PFSK-1 (cell line): Measurements from ENCODE around the gene MRTFB.

Source experiments
- FOXP2 ChIP-seq: optimal IDR thresholded peaks from 2 replicates; pipeline ENCODE3; 2011; ENCODE audit warnings: borderline replicate concordance, control low read depth, inconsistent platforms; ENCODE audit not compliant: insufficient read depth; ENCODE audit errors: extremely low read length, extremely low read depth
- POLR2AphosphoS5 ChIP-seq: IDR thresholded peaks from 2 replicates; pipeline ENCODE4 v1.6.1; 2012; ENCODE audit warnings: low read depth, mild to moderate bottlenecking, control low read depth, low read length, moderate library complexity
- SIN3A ChIP-seq: IDR thresholded peaks from 2 replicates; pipeline ENCODE4 v1.6.1; 2012; ENCODE audit warnings: mild to moderate bottlenecking, low read length, moderate library complexity, borderline replicate concordance; ENCODE audit not compliant: insufficient read depth
- TAF1 ChIP-seq: IDR thresholded peaks from 2 replicates; pipeline ENCODE4 v1.6.1; 2012; ENCODE audit warnings: low read length, control low read depth, borderline replicate concordance; ENCODE audit not compliant: insufficient read depth
- TF ChIP-seq, protein P1 (sequence below), 2 experiments: IDR thresholded peaks; 2 replicates each; pipeline versions ENCODE4 v1.6.1 to v1.8.0; 2011 to 2012; ENCODE audit warnings: low read depth in 2 of 2, low read length in 2 of 2, control low read depth in 1 of 2, inconsistent platforms in 1 of 2, mild to moderate bottlenecking in 1 of 2, moderate library complexity in 1 of 2; ENCODE audit not compliant: insufficient read depth in 1 of 2

The MRTFB gene

DNA sequence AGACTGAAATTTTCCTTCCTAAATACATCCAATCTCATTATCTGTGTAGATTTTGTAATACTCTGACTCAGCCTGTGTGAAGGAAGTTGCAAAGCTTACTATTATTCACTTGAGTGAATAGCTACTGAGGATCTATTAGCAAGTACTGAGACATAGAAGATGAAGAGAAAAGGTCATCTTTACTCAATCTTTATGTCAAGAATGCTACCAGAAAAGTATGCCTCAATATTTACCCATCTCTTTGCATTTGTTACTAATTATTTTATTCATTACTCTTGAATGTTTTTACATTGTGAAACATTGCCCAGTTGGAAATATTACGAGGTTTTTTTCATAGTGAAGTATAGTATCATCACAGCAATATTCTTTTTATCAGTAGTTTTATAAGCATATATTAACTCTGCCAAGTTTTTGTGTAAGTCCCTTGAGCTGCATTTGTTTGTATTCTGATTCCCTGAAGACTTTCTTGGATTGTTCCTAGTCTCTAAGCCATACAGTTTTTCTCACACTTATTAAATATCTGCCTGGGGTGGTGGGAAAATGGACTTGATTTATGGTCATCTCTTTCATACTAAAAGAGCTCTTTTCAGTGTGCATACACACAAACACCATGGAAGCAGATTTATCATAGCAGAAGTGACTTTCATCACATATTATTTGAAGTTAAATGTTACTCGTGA, 110.4 kb downstream of the MRTFB start:
- TF ChIP-seq, protein P1, sequence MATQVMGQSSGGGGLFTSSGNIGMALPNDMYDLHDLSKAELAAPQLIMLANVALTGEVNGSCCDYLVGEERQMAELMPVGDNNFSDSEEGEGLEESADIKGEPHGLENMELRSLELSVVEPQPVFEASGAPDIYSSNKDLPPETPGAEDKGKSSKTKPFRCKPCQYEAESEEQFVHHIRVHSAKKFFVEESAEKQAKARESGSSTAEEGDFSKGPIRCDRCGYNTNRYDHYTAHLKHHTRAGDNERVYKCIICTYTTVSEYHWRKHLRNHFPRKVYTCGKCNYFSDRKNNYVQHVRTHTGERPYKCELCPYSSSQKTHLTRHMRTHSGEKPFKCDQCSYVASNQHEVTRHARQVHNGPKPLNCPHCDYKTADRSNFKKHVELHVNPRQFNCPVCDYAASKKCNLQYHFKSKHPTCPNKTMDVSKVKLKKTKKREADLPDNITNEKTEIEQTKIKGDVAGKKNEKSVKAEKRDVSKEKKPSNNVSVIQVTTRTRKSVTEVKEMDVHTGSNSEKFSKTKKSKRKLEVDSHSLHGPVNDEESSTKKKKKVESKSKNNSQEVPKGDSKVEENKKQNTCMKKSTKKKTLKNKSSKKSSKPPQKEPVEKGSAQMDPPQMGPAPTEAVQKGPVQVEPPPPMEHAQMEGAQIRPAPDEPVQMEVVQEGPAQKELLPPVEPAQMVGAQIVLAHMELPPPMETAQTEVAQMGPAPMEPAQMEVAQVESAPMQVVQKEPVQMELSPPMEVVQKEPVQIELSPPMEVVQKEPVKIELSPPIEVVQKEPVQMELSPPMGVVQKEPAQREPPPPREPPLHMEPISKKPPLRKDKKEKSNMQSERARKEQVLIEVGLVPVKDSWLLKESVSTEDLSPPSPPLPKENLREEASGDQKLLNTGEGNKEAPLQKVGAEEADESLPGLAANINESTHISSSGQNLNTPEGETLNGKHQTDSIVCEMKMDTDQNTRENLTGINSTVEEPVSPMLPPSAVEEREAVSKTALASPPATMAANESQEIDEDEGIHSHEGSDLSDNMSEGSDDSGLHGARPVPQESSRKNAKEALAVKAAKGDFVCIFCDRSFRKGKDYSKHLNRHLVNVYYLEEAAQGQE (IDR thresholded peaks at IDR 0.05; ENCODE audit: insufficient read depth in 1 of 2, low read depth in 2 of 2, low read length in 2 of 2), result no peak
- TF ChIP-seq POLR2AphosphoS5, result no peak
- no peak for TF ChIP-seq SIN3A
- no peak for TF ChIP-seq TAF1
- TF ChIP-seq FOXP2, result no peak

GRCh38 chr16:14182999-14183398, 111.9 kb downstream of the MRTFB start:
- TF ChIP-seq POLR2AphosphoS5 (no peak), TAF1 (no peak), FOXP2 (no peak), SIN3A (no peak)
- TF ChIP-seq, protein P1 (IDR thresholded peaks at IDR 0.05; ENCODE audit: insufficient read depth in 1 of 2, low read depth in 2 of 2, low read length in 2 of 2), result no peak

DNA sequence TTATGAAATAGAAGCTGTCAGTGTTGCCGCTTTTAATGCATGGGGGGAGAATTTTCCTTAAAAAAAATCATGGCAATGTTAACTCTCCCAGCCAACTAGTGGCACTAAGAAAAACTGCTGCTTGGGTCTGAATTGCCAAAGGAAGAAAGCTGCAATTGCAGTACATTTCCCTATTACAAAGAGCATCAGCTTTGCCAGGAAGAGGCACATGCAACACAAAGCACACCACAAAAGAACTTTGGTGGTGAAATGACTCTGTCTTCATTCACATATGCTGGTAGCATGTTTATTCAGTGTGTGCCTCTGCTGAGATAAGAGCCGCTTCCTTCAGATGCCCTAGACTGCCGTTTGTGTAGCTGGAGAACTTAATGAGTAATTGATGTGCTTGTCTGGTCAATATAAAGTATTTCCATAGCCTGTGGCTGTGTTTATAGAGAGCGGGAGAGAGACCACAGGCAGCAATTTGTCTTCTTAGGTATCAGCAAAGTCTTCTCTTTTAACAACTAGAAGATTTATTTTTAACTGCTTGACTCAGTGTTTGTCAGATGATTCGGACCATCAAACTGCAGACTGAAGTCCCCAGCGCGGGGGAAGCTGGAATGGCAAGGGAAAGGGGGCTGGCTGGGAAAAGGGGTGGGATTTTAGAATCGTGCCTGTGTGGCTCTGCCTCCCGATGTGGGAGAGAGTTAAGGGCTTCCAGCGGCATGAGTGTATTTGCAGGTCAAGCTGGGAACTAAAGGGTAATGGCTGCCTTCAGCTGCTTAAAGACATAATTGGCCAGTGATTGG, 115.1 kb downstream of the MRTFB start:
- TF ChIP-seq POLR2AphosphoS5, result no peak
- TF ChIP-seq, protein P1 (IDR thresholded peaks at IDR 0.05; ENCODE audit: insufficient read depth in 1 of 2, low read depth in 2 of 2, low read length in 2 of 2), result no peak
- no peak for TF ChIP-seq TAF1
- no peak for TF ChIP-seq FOXP2

DNA sequence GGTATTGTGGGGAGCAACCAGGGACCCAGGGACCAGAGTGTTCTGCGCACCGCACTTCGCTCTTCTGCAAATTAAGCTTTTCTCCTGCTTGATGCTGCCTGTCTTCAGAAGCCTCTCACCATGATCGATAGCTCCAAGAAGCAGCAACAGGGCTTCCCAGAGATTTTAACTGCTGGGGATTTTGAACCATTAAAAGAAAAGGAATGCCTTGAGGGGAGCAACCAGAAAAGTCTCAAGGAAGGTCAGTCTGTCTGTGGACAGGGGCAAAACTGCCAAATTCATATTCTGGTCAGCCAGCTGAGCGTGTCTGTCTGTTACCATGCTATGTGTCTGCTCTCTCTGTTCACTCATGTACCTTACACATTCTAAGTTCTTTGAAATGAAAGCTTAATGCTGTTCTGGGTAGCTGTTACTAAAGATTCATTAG, 115.7 kb downstream of the MRTFB start:
- TF ChIP-seq, protein P1 (IDR thresholded peaks at IDR 0.05; ENCODE audit: insufficient read depth in 1 of 2, low read depth in 2 of 2, low read length in 2 of 2), result no peak
- TF ChIP-seq POLR2AphosphoS5, result no peak
- TF ChIP-seq TAF1, result no peak
- no peak for TF ChIP-seq SIN3A
- no peak for TF ChIP-seq FOXP2
